Suprapubic skin (tissue), 4 donors: ENCODE measurements around the gene LRRC45. TPM values are rescaled to one million over a fixed set of nuclear protein-coding genes. Genes with fewer than 3 reads are reported as not detected.

Experiments used
- DNase-seq, 2 donors: peaks; one replicate each; pipeline ENCODE4 v3.0.0-alpha.2; 2019; ENCODE audit warnings: low spot score in 2 of 2
- H3K27ac ChIP-seq: fragments of 200-600 bp; sonication (generic); one replicate; pipeline ENCODE4 v1.5.1; 2019
- H3K27me3 ChIP-seq: fragments of 200-600 bp; sonication (generic); one replicate; pipeline ENCODE4 v1.5.1; 2019
- H3K36me3 ChIP-seq: fragments of 200-600 bp; sonication (generic); one replicate; pipeline ENCODE4 v1.5.1; 2019
- H3K4me1 ChIP-seq: fragments of 200-600 bp; sonication (generic); one replicate; pipeline ENCODE4 v1.5.1; 2019
- H3K4me3 ChIP-seq: fragments of 200-600 bp; sonication (generic); one replicate; pipeline ENCODE4 v1.5.1; 2019; ENCODE audit warnings: mild to moderate bottlenecking
- H3K9me3 ChIP-seq: fragments of 200-600 bp; sonication (generic); one replicate; pipeline ENCODE4 v1.5.1; 2019
- CTCF ChIP-seq, 2 donors: fragments of 200-600 bp in 1 of 2; fragments of 450-650 bp in 1 of 2; sonication (generic) in 1 of 2; IDR thresholded peaks; one replicate each; pipeline ENCODE4 v1.5.1; 2016 to 2019; ENCODE audit warnings: antibody characterized with exemption in 2 of 2, mild to moderate bottlenecking in 1 of 2, moderate library complexity in 1 of 2
- EP300 ChIP-seq: sonication (generic); formaldehyde crosslinking; IDR thresholded peaks from one replicate; pipeline ENCODE4 v1.6.1; 2017; ENCODE audit warnings: antibody characterized with exemption
- POLR2A ChIP-seq, 2 donors: fragments of 450-650 bp; IDR thresholded peaks; one replicate each; pipeline ENCODE4 v1.6.1; 2017; ENCODE audit warnings: antibody characterized with exemption in 2 of 2, mild to moderate bottlenecking in 2 of 2, moderate library complexity in 2 of 2
- POLR2AphosphoS5 ChIP-seq, 3 donors: sonication (generic); formaldehyde crosslinking; IDR thresholded peaks; one replicate each; pipeline ENCODE4 v1.6.1; 2017; ENCODE audit warnings: antibody characterized with exemption in 3 of 3
- WGBS: methylation state at CpG from one replicate; pipeline ENCODE4 v1.1.5; 2018; 5-methylcytosine and 5-hydroxymethylcytosine counted together
- total RNA-seq, 4 donors: library from RNA; depleted of rRNA; stranded (reverse); fragments of >200 nt; gene quantifications; one replicate each; pipeline ENCODE4 v1.1.0, GENCODE V29; 2016

Gene LRRC45
- total RNA-seq, 4 donors from 2014 or later: 14.1 to 18.7 (median 15.4) TPM

DNA sequence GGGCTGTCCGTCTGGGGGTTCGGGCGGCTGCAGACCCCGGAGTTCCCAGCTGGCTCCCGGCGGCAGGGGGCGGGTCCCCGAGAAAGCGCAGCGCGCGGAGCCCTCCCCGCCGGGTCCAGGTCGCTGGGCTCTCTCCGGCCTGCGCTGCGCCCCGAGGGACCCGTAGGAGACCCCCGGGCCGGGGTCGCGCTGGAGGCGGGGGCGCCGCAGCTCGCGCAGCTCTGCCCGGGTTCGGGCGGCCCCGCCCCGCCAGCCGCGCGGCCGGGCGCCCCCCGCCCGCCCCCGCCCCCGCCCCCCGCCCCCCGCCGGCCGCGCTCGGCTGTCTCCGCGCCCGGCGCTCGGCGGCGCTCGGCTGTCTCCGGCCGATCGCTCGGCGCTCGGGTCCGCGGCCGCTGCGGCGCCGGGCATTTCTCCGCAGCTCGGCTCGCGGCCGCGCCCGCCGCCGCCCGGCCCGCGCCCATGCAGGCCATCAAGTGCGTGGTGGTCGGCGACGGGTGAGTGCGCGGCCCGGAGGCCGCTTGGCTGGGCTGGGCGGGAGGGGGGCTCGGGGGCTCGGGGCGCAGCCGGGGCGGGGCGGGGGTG is 8.3 kb downstream of the LRRC45 start, which contains the start of gene RAC3:
Gene RAC3 (plus strand): TSS at position 376 of the 582 bp plus-strand sequence. CDS start 84 bp downstream, at position 460.
- no peaks in the 10 kb centered on the region for H3K9me3 ChIP-seq
- peaks cover 37% of the 10 kb centered on the region for H3K4me1 ChIP-seq
- WGBS: no CpG with 5 or more reads among the region's 96 CpGs
- no peaks in the 10 kb centered on the region for H3K36me3 ChIP-seq
- TF ChIP-seq CTCF (IDR thresholded peaks at IDR 0.05) (no peak), POLR2AphosphoS5 (IDR thresholded peaks at IDR 0.05) (no peak), POLR2A (IDR thresholded peaks at IDR 0.05) (no peak), EP300 (no peak)
- peaks cover 7% of the 10 kb centered on the region for H3K27me3 ChIP-seq
- DNase-seq: no peak
- H3K27ac ChIP-seq: peak within 1 kb of the TSS; percentile 77
- H3K4me3 ChIP-seq: peak within 1 kb of the TSS; percentile 64

DNA sequence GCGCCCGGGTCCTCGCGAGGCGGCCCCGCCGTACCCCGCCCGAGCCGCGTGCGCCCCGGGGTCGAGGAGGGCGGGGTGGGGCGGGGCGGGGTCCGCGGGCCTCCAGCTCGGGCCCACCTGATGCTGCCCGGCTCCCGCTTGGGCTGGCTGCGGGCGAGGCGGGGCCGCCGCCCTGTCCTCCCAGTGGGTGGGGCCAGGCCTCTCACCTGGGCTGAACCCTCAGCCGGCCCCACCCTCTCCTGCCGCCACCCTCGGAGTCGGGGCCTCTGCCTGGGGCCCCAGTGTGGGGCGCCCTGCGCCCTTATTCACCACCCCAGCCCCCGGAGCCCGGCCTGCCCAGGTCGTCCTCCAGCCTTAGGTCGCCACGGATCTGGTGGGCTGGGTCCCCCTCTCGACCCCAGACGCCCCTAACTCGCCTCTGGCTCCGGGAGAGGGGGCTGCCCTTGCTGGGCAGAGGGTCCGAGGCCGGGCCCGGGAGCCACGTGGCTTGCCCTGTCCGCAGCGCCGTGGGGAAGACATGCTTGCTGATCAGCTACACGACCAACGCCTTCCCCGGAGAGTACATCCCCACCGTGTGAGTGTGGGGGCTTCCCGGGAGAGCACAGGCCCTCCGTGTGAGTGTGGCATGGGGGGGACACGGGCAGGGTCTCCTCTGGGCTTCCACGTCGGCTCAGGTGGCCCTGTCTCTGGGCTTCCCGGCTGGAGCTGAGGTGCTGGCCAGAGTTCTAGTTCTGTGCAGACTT is 9.0 kb downstream of the LRRC45 start:
- Histone ChIP-seq H3K4me3 (peak overlapping the region; percentile 64), H3K27ac (no peak overlapping the region), H3K4me1 (peaks cover 44% of the 10 kb centered on the region), H3K27me3 (peaks cover 7% of the 10 kb centered on the region), H3K9me3 (no peaks in the 10 kb centered on the region), H3K36me3 (no peaks in the 10 kb centered on the region)
- 15% methylated on average over 11 of the region's 59 CpGs for WGBS
- no peak for TF ChIP-seq EP300
- no peak for TF ChIP-seq POLR2AphosphoS5 (IDR thresholded peaks at IDR 0.05)
- no peak for TF ChIP-seq CTCF (IDR thresholded peaks at IDR 0.05)
- no peak for TF ChIP-seq POLR2A (IDR thresholded peaks at IDR 0.05)
- no peak for DNase-seq

DNA sequence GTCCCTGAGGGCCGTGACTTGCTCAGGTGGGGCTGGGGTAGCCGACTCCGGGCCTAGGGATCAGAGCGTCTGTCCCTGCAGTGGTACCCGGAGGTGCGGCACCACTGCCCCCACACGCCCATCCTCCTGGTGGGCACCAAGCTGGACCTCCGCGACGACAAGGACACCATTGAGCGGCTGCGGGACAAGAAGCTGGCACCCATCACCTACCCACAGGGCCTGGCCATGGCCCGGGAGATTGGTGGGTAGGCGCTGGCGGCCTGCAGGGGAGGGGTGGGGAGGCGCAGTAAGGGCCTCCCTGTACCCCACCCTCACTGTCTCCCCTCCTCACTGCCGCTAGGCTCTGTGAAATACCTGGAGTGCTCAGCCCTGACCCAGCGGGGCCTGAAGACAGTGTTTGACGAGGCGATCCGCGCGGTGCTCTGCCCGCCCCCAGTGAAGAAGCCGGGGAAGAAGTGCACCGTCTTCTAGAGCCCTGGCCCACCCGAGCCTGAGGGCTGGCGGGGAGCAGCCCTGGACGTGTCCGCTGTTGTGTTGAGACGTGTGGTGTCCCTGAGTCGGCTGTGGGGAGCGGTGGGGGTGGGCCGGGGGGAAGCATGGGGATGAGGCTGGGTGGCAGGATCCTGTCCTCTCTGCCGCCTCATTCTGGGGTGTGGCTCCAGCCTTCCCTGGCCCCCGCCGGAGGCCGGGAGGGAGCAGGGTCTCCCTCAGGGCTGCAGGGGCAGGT is 10.4 kb downstream of the LRRC45 start:
- Histone ChIP-seq H3K9me3 (no peaks in the 10 kb centered on the region), H3K36me3 (no peaks in the 10 kb centered on the region), H3K4me3 (no peak overlapping the region), H3K27ac (no peak overlapping the region), H3K4me1 (peaks cover 48% of the 10 kb centered on the region), H3K27me3 (peaks cover 7% of the 10 kb centered on the region)
- WGBS: 67% methylated on average over 3 of the region's 38 CpGs
- TF ChIP-seq CTCF (IDR thresholded peaks at IDR 0.05) (no peak), POLR2A (IDR thresholded peaks at IDR 0.05) (no peak), EP300 (no peak), POLR2AphosphoS5 (IDR thresholded peaks at IDR 0.05) (no peak)
- DNase-seq: no peak

GRCh38 chr17:82034371-82035011 is 11.4 kb downstream of the LRRC45 start:
- Histone ChIP-seq H3K4me3 (no peak overlapping the region), H3K27ac (no peak overlapping the region), H3K4me1 (peaks cover 52% of the 10 kb centered on the region), H3K36me3 (no peaks in the 10 kb centered on the region), H3K9me3 (no peaks in the 10 kb centered on the region), H3K27me3 (peaks cover 7% of the 10 kb centered on the region)
- no peak for TF ChIP-seq POLR2A (IDR thresholded peaks at IDR 0.05)
- no peak for TF ChIP-seq CTCF (IDR thresholded peaks at IDR 0.05)
- no peak for TF ChIP-seq POLR2AphosphoS5 (IDR thresholded peaks at IDR 0.05)
- no peak for TF ChIP-seq EP300
- WGBS: 80% methylated on average over 20 of the region's 23 CpGs
- no peak for DNase-seq
